SJCRH30 (cell line): Measurements from ENCODE around the gene GPR183. TPM values are rescaled to one million over a fixed set of nuclear protein-coding genes. Genes with fewer than 3 reads are reported as not detected.
A peak's percentile ranks its signal among the peaks of the same experiment; 100 is the strongest.

ENCODE experiments used
- DNase-seq, 2 experiments: peaks; one replicate each; pipeline ENCODE4 v3.0.0-alpha.2; 2015 to 2020
- H3K27ac ChIP-seq: fragments of 250-450 bp; sonication (Bioruptor Pico); 2 replicates; pipeline ENCODE4 v1.5.1; 2020; ENCODE audit warnings: mild to moderate bottlenecking, moderate library complexity
- H3K27me3 ChIP-seq: fragments of 250-450 bp; sonication (Bioruptor Pico); 2 replicates; pipeline ENCODE4 v1.5.1; 2020; ENCODE audit warnings: mild to moderate bottlenecking, moderate library complexity
- H3K36me3 ChIP-seq: fragments of 250-450 bp; sonication (Bioruptor Pico); 2 replicates; pipeline ENCODE4 v1.5.1; 2020; ENCODE audit warnings: mild to moderate bottlenecking, moderate library complexity
- H3K4me1 ChIP-seq: fragments of 250-450 bp; sonication (Bioruptor Pico); 2 replicates; pipeline ENCODE4 v1.5.1; 2020; ENCODE audit warnings: mild to moderate bottlenecking, moderate library complexity
- H3K4me3 ChIP-seq: fragments of 250-450 bp; sonication (Bioruptor Pico); 2 replicates; pipeline ENCODE4 v1.5.1; 2020; ENCODE audit warnings: mild to moderate bottlenecking, moderate library complexity
- H3K9me3 ChIP-seq: fragments of 250-450 bp; sonication (Bioruptor Pico); replicated peaks from 2 replicates; pipeline ENCODE4 v1.5.1; 2020; ENCODE audit warnings: mild to moderate bottlenecking, moderate library complexity
- total RNA-seq: library from RNA; depleted of rRNA; stranded (reverse); fragments of >200 nt; shearing (Covaris generic); gene quantifications from 2 replicates; pipeline ENCODE4 v1.2.3, GENCODE V29; 2014; rRNA removed

GPR183 gene, protein sequence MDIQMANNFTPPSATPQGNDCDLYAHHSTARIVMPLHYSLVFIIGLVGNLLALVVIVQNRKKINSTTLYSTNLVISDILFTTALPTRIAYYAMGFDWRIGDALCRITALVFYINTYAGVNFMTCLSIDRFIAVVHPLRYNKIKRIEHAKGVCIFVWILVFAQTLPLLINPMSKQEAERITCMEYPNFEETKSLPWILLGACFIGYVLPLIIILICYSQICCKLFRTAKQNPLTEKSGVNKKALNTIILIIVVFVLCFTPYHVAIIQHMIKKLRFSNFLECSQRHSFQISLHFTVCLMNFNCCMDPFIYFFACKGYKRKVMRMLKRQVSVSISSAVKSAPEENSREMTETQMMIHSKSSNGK
- not detected in 2 replicates for total RNA-seq

- no peaks in the 10 kb centered on the region for H3K27me3 ChIP-seq
- H3K9me3 ChIP-seq: no peaks in the 10 kb centered on the region
- H3K36me3 ChIP-seq: no peaks in the 10 kb centered on the region
- no peak within 1 kb of the TSS for H3K4me3 ChIP-seq
- H3K4me1 ChIP-seq: peaks cover 2% of the 10 kb centered on the region; the same call in 1 of the 2 replicates
- DNase-seq: no peak
- no peak within 1 kb of the TSS for H3K27ac ChIP-seq
Measured at GRCh38 chr13:99307247-99307646, at the start of gene GPR183. GPR183 (minus strand) TSS chr13:99307399; CDS start chr13:99296145, 11,254 bp downstream.

DNA sequence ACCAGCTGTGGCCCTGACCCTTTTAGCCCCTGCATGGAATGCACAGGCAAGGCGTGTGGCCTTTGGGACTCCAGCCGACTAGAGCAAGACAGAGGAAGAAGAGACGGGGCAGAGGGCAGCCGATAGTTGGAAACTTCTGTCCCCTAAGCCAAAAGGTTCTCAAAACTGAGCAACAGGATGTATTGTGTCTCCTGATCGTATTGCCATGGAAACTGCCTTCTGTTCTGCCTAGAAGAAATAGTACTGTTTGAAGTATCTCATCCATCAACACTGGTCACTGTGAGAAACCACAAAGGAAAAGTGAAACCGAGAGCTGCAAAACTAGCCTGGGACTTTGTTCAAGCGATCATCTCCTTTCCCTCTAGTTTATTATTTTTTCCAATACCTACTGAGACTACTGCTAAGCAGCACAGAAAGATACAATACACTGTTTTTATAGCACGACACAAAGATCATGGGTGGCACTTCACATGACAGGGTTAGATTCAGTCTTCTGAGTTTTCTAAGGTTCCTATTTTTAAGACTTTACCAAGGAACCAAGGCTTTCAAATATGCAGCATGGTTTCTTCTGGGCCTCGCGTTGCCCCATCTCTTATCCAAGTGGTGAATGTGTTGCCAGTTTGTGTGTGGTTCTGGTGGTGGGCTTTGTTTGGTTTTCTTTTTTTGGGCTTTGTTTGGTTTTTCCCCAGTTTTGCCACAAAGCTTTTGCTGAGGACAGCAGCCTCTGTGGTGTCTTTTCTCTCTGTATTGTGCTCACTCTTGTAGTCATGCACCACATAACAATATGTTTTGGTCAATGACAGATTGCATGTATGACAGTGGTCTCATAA, 49.3 kb upstream of the GPR183 start:
- no peaks in the 10 kb centered on the region for H3K9me3 ChIP-seq
- H3K4me3 ChIP-seq: no peak overlapping the region
- H3K36me3 ChIP-seq: no peaks in the 10 kb centered on the region; the same call in 1 of the 2 replicates
- no peaks in the 10 kb centered on the region for H3K27me3 ChIP-seq
- H3K4me1 ChIP-seq: no peaks in the 10 kb centered on the region
- no peak for DNase-seq
- H3K27ac ChIP-seq: no peak overlapping the region

DNA sequence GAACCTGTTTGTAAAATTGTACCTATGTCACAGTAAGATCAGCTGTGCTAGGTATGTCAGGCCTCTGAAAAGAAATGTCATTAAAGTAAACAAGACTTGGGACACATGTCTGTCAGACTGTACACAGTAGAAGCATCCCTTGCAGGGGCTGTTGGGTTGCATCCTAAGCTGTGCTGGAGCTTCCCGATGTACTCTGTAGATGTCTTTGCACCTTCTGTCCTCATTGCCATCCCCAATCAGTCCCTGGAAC, 48.7 kb upstream of the GPR183 start:
- Histone ChIP-seq H3K27ac (no peak overlapping the region), H3K4me3 (no peak overlapping the region), H3K27me3 (no peaks in the 10 kb centered on the region), H3K9me3 (no peaks in the 10 kb centered on the region), H3K36me3 (no peaks in the 10 kb centered on the region; the same call in 1 of the 2 replicates), H3K4me1 (no peaks in the 10 kb centered on the region)
- DNase-seq: no peak

DNA sequence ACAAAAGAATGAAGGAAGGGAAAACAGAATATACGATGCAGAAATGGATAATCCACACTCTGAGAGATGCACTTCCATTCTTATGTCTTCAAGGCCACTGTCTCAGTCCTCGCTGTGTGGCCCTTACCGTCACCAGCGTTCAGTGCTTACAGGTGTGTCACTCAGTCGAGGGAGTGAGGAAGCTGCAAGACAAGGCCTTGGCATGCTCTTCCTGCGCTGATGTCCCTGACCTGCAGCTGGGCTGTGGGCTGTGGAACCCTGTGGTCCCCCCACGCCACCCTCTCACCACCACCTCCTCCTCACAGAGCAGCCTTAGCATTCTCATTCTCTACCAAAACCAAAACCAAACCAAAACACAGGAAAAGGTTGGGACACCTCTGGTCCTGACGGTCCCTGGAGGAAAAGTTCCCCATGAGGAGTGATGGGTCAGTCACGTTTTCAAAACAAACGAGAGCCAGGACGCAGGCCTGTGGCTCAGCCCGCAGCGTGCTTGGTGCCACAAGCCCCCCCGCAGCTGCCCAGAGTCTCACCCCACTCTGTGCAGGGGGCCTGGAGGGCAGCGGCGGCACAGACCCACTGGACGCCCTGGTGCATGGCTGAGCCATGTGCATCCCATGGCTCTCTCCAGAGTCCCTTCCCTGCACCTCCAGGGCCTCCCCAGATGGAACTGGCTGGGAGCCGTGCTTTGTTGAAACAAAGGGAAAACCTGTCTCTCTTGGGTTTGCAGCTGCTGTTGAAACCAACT, 48.2 kb upstream of the GPR183 start:
- no peaks in the 10 kb centered on the region; the same call in 1 of the 2 replicates for H3K36me3 ChIP-seq
- no peaks in the 10 kb centered on the region for H3K9me3 ChIP-seq
- no peak overlapping the region for H3K4me3 ChIP-seq
- no peaks in the 10 kb centered on the region for H3K27me3 ChIP-seq
- no peak overlapping the region for H3K27ac ChIP-seq
- H3K4me1 ChIP-seq: no peaks in the 10 kb centered on the region
- no peak for DNase-seq

DNA sequence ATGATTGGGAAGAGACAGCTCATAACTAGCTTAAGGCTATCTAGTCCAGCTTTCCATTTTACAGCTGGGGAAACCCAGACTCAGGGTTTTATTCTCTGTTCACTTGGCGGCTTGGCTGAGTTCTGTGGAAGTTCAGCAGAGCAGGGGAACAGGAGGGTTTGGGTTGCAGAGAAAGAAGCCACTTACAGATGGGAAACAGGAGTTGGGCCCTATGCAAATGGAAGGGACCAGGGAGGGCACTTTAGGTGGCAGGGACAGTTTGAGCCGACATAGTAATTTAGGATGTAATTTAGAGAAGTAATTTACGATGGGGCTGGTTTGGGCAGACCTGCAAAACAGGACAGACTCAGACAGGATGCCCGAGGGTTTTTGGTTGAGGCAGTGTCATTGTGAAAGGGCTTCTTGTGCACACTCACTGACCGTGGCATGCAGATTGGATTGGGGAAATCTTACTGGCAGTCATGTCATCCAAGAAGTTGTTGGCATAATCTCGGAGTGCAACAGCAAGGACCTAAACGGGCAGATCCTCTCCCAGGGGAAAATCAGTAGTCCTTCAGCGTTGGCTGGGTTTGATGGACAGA, 47.3 kb upstream of the GPR183 start:
- no peak for DNase-seq
- H3K36me3 ChIP-seq: no peaks in the 10 kb centered on the region; the same call in 1 of the 2 replicates
- H3K27ac ChIP-seq: no peak overlapping the region
- H3K4me1 ChIP-seq: no peaks in the 10 kb centered on the region
- no peaks in the 10 kb centered on the region for H3K27me3 ChIP-seq
- H3K9me3 ChIP-seq: no peaks in the 10 kb centered on the region
- no peak overlapping the region for H3K4me3 ChIP-seq

DNA sequence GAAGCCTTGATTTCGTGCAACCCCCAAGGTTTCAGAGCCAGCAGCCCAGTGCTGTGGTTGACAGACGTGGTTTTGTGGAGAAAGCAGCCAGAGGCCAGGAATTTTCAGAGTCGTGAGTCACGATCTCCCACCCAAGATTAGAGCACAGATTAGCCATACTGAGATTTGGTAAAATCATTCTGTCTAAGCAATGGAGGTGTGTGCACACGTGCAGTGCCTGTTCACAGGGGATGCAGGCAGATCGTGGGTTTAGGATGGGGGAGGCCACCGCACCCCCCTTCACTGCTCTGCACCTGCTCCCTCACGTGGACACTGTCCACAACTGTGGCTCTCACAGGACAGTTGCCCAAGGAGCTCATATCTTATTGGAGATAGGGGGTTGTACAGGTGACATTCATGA, 46.6 kb upstream of the GPR183 start:
- Histone ChIP-seq H3K27ac (no peak overlapping the region), H3K4me1 (no peaks in the 10 kb centered on the region; the same call in 1 of the 2 replicates), H3K9me3 (no peaks in the 10 kb centered on the region), H3K27me3 (no peaks in the 10 kb centered on the region), H3K36me3 (peaks cover 2% of the 10 kb centered on the region; the same call in 1 of the 2 replicates), H3K4me3 (no peak overlapping the region)
- no peak for DNase-seq

DNA sequence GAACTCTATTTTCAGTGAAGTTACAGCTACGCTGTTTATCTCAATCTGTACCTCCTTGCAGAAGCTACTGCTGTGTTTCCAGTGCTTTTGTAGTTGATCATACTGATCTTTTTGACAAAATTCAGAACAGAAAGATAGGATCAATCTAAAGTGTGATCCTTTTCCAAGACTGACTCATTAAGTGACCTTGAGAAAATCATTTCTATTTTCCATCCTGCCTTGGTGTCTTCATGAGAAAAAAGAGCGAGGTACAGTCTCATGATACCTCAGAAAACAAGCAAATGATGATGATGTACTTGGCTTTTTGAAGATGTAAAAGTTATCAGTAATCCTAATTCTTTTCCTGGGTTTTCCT, 46.0 kb upstream of the GPR183 start:
- no peak overlapping the region for H3K27ac ChIP-seq
- peaks cover 4% of the 10 kb centered on the region; the same call in 1 of the 2 replicates for H3K36me3 ChIP-seq
- DNase-seq: no peak
- H3K4me3 ChIP-seq: no peak overlapping the region
- peaks cover 5% of the 10 kb centered on the region for H3K4me1 ChIP-seq
- no peaks in the 10 kb centered on the region for H3K9me3 ChIP-seq
- H3K27me3 ChIP-seq: no peaks in the 10 kb centered on the region

- H3K9me3 ChIP-seq: no peaks in the 10 kb centered on the region
- no peak for DNase-seq
- peaks cover 11% of the 10 kb centered on the region for H3K4me1 ChIP-seq
- H3K36me3 ChIP-seq: peaks cover 4% of the 10 kb centered on the region; the same call in 1 of the 2 replicates
- no peak overlapping the region for H3K27ac ChIP-seq
- no peaks in the 10 kb centered on the region for H3K27me3 ChIP-seq
- no peak overlapping the region for H3K4me3 ChIP-seq
Measured at GRCh38 chr13:99352351-99353245, 45.4 kb upstream of the GPR183 start.

DNA sequence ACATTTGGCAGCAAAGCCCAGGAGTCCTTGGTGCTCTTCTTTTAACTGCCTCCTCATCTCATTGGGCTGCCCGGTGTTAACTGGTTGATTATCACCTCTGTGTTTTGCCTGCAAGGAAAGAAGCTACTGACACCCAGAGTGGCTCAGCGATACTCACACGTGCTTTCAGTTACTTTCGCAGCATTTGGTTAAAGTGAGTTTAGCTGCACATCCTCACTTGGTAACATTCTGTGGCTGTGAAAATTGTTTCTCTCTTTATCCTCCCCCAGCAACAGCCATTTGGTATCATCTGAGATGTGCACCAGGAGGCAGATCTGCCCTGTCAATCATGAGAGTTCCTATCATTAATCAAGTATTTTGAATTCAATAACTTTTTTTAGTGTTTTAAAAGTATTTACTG, 44.6 kb upstream of the GPR183 start:
- H3K9me3 ChIP-seq: no peaks in the 10 kb centered on the region
- no peak for DNase-seq
- no peaks in the 10 kb centered on the region for H3K27me3 ChIP-seq
- no peak overlapping the region for H3K4me3 ChIP-seq
- H3K27ac ChIP-seq: no peak overlapping the region
- peaks cover 15% of the 10 kb centered on the region for H3K4me1 ChIP-seq
- H3K36me3 ChIP-seq: peaks cover 4% of the 10 kb centered on the region; the same call in 1 of the 2 replicates

GRCh38 chr13:99350191-99350590, 43.0 kb upstream of the GPR183 start:
- Histone ChIP-seq H3K27me3 (no peaks in the 10 kb centered on the region), H3K9me3 (no peaks in the 10 kb centered on the region), H3K4me1 (peaks cover 15% of the 10 kb centered on the region), H3K4me3 (no peak overlapping the region), H3K36me3 (peaks cover 4% of the 10 kb centered on the region; the same call in 1 of the 2 replicates), H3K27ac (no peak overlapping the region)
- no peak for DNase-seq

DNA sequence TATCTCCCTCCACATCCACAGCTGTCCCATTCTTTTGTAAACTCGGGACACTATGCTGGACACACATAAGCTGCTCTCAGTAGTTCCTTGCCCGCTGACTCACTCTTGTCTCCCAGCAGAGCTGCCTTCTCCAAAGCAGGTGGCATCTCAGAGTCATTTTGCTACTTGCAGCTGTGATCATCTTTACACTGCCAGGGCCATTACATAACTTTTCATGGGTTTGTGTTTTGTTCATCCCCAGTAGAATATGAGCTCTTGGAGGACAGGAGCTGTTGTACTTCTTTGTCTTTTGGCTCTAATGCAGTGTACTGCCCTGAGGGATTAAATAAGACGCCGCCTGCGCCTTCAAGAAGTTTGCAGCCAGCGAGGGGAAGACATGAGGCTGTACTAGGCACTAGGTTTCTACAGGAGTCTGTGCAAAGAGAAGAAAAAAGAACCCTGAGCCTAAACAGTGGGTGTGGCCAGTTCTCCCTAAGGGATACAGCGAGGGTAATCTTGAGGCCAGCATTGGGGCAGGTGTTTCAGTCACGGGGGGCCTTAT, 40.8 kb upstream of the GPR183 start:
- peak; percentile 75 to 81 for DNase-seq
- H3K4me1 ChIP-seq: peaks cover 15% of the 10 kb centered on the region
- no peaks in the 10 kb centered on the region for H3K27me3 ChIP-seq
- H3K9me3 ChIP-seq: no peaks in the 10 kb centered on the region
- no peak overlapping the region for H3K4me3 ChIP-seq
- H3K36me3 ChIP-seq: peaks cover 4% of the 10 kb centered on the region; the same call in 1 of the 2 replicates
- H3K27ac ChIP-seq: peak overlapping the region; percentile 74

- no peaks in the 10 kb centered on the region for H3K9me3 ChIP-seq
- H3K27me3 ChIP-seq: no peaks in the 10 kb centered on the region
- H3K27ac ChIP-seq: peak overlapping the region; percentile 74
- H3K4me1 ChIP-seq: peaks cover 15% of the 10 kb centered on the region
- no peak overlapping the region for H3K4me3 ChIP-seq
- no peak for DNase-seq
- H3K36me3 ChIP-seq: peaks cover 4% of the 10 kb centered on the region; the same call in 1 of the 2 replicates
Measured at GRCh38 chr13:99347335-99347878, 40.2 kb upstream of the GPR183 start.

DNA sequence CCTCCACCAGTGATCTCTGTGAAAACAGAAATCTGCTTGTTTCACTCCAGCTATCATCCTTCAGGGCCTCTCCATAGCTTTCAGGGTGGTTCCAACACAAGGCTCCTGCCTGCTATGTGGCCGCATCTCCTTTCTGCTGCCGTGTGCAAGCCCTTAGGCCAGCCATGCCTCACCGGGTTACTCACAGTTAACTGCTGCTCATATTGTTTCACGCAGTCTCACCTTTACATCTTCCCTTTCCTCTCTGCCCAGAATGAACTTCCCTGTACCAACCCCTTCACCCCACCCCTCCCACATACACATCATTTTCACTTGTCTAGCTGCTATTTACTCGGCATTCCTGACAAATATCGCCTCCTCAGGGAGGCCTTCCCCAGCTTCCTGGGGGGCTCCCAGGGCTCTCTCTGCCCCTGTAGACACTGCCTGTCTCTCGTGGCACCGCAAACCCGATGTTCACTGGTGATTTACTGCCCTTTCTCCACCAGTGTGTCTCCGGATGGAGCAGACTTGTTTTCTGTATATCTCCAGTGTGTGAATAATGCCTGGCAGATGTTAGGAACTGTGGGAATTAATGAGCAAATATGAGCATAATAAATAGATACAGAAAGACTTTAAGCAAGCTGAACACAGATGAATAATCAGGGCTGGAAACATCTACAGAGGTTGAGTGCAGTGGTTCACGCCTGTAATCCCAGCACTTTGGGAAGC, 39.3 kb upstream of the GPR183 start:
- Histone ChIP-seq H3K9me3 (no peaks in the 10 kb centered on the region), H3K27ac (no peak overlapping the region), H3K4me3 (no peak overlapping the region), H3K4me1 (peaks cover 15% of the 10 kb centered on the region), H3K27me3 (no peaks in the 10 kb centered on the region), H3K36me3 (peaks cover 4% of the 10 kb centered on the region; the same call in 1 of the 2 replicates)
- no peak for DNase-seq
